Daoy (cell line): ENCODE measurements around the gene OBSL1. TPM values are rescaled to one million over a fixed set of nuclear protein-coding genes. Genes with fewer than 3 reads are reported as not detected.
A peak's percentile ranks its signal among the peaks of the same experiment; 100 is the strongest.

Experiments used
- DNase-seq: peaks from one replicate; pipeline ENCODE4 v3.0.0-alpha.2; 2015; ENCODE audit warnings: low read depth
- total RNA-seq: library from RNA; depleted of rRNA; stranded (reverse); fragments of >200 nt; shearing (Covaris generic); gene quantifications from 2 replicates; pipeline ENCODE4 v1.2.3, GENCODE V29; 2014

Gene OBSL1
- total RNA-seq, 1 experiment from 2014 or later, result 45.3 TPM

GRCh38 chr2:219514836-219515235 lies 56.5 kb downstream of the OBSL1 start:
- DNase-seq, result no peak

DNA sequence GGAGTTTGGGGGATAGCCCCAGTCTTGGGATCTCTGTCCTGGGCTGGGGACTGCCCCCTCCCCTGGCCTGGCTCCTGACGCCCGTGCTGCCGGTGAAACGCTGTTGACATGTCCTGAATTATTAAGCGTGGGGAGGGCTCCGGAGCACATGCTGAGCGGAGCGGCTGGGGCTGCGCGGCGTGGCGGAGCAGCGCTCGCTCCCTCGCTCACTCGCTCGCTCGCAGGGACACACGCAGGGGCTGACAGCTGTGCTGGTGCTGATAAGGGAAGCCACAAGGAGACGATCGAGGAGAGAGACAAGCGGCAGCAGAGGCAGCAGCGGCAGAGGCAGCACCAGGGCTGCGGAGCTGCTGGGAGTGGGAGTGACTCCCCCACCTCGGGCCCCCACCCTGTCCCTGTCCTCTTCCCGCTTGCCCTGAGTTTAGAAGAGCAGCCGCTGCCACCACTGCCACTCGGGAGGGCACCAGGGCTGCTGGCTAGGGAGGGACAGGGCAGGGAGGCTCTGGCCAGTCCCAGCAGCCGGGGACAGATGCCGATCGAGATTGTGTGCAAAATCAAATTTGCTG lies 57.1 kb downstream of the OBSL1 start, which contains the start of gene ASIC4:
Gene ASIC4 (plus strand): TSS at position 287 of the 566 bp plus-strand sequence. CDS start 243 bp downstream, at position 530.
- DNase-seq, result no peak

DNA sequence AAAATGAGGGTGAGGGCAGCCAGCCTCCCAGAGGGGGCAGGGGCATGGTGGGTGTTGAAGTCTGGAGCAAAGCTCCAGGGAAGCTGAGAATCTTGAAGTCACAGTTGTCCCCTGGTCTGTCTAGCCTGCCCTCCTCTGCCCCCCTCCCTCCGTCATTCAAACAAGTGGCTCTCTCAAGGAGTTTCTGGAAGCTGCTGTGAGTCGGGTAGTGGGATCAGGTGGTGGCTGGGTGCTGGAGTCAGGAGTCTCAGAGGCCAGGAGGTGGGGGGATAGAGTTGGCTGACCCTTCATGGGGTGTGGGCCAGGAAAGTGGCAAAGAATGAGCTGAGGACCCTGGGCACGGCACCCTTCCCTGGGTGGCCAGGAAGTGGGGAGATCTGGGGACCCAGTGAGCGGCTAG lies 57.6 kb downstream of the OBSL1 start:
- DNase-seq, result no peak

- no peak for DNase-seq
Measured at GRCh38 chr2:219512524-219513216, 58.7 kb downstream of the OBSL1 start.

DNA sequence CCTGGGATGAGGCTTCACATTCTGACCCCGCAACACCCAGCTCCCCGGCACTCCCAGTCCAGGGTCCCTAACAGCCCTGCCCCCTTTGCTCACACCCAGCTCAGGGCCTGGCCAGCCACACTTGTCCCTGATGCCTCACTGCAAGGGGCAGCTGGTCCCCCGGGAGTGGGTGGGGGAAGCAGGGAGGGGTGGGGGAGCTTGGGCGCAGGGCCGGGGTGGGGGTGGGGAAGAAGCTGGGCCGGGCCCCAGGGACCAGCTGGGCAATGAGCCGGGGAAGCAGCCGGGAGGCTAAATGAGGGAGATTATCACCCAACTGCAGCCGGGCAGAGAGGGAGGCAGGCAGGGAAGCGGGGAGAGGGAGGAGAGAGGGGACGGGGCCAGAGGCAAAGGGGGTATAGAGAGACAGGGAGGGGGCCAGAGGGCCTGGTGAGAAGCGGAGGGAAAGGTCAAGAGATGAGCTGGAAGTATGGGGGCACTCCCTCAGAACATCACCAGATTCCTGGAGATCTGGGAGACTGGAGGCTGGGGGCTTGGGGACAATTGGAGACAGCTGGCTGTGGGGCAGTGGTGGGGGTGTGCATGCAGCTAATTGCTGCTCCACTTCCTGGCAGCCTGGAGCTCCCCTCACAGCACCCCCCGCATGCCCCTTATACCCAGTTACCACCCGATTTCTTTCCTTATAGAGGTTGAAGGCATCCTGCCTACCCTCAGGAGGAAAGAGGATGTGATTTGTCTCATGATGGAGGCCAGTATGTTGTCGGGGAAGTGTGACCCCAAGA lies 59.6 kb downstream of the OBSL1 start:
- no peak for DNase-seq

GRCh38 chr2:219510512-219511135 lies 60.7 kb downstream of the OBSL1 start:
- DNase-seq, result no peak

DNA sequence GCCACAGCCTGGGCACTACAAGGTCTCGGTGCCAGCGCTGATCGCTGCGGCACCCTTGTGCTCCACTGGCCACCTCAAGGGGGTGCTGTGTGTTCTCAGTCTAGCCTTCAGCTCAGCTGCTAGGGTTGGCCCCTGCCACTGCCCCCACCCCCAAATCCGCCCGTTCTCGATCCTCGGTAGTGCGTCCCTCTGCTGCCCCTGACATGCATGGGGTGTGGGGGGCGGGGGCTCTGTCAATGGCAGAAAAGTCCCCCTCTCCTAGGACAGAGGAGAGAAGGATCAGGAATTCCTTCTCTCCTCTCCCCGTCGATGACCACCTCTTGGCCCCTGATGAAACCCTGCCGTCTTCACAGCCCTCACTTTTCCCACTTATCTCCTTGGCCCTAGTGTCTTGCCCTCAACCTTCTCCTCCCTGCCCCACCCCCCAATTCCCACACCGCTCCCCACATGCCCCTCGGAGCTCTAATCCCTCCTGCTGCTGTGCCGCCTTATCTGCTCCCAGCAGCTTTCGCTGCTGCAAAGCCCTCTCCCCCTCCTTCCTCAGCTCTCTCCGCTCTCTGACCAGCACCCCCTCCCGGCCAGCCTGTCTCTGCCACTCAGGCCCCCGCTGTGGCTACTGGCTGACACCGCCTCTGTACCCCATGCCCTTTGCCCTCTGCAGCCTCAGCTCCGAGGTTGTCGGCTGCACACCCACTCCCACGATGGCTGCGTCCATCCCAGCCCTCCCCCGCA lies 61.4 kb downstream of the OBSL1 start:
- DNase-seq, result peak; percentile 67

GRCh38 chr2:219508971-219509779 lies 62.2 kb downstream of the OBSL1 start:
- no peak for DNase-seq

DNA sequence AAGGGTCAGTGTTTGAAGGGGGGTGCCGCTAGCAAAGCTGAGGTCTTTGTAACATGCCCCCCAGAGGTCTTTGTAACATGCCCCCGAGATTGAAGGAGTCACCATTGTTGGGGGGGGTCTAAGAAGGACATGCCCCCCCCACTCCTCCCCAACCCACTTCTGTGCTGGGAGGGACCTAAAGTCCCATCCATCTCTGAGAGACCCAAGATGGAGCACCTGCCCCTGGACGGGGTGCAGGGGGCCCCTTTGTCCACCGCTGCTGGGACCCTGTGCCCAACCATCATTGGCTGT lies 63.0 kb downstream of the OBSL1 start:
- no peak for DNase-seq

- DNase-seq, result no peak
Measured at GRCh38 chr2:219507581-219508443, 63.5 kb downstream of the OBSL1 start.

DNA sequence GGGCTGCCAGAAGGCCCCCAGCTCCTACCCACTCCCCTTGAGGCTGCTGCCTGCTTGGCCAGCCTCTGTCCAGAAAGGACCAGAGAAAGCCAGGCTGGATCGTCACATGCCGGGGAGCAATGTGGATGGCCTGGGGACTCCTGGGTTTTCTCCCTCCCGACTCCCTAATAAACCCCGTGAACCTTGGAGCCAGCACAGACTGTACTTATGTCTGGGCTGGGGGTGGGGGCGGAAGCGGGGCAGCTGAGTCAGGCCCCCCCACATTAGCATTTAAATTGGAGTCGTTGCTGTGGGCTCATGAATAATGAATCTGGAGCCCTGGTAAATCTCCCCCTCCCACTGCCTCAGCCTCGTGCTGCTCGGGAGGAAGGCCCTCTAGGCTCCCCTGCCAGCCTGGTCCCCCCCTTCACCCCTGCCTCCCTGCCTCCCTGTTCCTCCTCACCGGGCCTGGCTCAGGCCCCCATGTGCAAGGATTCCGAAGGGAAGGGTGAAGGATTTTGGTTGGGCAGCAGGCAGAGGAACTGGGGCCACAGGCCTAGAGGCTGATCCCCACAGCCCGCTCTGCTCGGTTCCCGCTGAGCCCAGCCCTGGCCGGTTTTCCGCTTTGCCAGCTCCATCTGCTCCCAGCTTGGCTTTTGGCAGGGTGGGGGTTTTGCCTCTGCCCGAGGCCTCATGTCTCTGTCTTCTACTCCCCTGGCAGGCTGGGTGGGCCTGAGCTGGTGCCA lies 64.4 kb downstream of the OBSL1 start:
- no peak for DNase-seq

GRCh38 chr2:219506153-219506801 lies 65.1 kb downstream of the OBSL1 start:
- DNase-seq, result no peak

- no peak for DNase-seq
Measured at GRCh38 chr2:219505585-219505984, 65.8 kb downstream of the OBSL1 start.

DNA sequence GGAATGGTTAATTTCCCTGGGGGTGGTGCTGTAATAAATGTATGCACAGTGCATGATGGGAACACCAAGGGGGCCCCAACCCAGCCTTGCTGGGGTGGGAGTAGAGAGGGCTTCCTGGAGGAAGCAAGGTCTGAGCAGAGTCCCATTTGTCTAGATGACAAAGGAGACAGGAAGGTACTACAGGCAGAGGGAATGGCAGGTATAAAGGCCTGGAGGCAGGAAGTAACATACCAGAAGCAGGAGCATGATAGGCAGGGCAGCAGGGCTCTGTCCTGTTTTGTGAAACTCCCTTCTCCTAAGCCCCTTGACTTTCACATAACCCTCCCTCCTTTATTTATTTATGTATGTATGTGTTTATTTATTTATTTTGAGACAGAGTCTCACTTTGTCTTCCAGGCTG lies 68.7 kb downstream of the OBSL1 start:
- no peak for DNase-seq

DNA sequence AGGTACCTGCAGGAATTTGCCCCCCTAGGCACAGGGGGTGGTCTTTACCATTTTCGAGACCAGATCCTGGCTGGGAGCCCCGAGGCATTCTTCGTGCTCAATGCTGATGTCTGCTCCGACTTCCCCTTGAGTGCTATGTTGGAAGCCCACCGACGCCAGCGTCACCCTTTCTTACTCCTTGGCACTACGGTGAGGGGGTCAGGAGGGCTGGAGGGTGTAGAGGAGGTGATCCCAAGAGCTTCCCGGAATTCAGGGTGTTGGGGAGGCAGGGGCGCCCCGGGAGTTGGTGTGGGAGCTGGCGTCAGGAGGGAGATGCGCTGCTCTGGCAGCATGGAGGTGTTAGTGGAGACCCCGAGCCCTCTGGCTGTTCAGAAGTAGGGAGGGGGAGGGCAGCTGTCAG lies 69.5 kb downstream of the OBSL1 start:
- no peak for DNase-seq
